Fibroblast of peridontal ligament (primary cell): ENCODE results near the gene LRP1B.
A peak's percentile ranks its signal among the peaks of the same experiment; 100 is the strongest.

Source experiments
- DNase-seq: peaks from one replicate; pipeline ENCODE4 v3.0.0-alpha.2; 2010; ENCODE audit errors: extremely low read depth

Gene LRP1B

GRCh38 chr2:141517180-141517851 lies 613.5 kb downstream of the LRP1B start:
- DNase-seq: no peak

- no peak for DNase-seq
Observed at GRCh38 chr2:141515931-141516330, 614.9 kb downstream of the LRP1B start.

- no peak for DNase-seq
Observed at GRCh38 chr2:141513853-141514252, 617.0 kb downstream of the LRP1B start.

- peak; percentile 9 for DNase-seq
Observed at GRCh38 chr2:141508806-141509595, 621.8 kb downstream of the LRP1B start.

GRCh38 chr2:141508086-141508752 lies 622.6 kb downstream of the LRP1B start:
- peak; percentile 12 for DNase-seq

- DNase-seq: no peak
Observed at GRCh38 chr2:141506135-141506534, 624.7 kb downstream of the LRP1B start.

GRCh38 chr2:141501752-141502151 lies 629.1 kb downstream of the LRP1B start:
- DNase-seq: no peak

GRCh38 chr2:141499123-141499522 lies 631.7 kb downstream of the LRP1B start:
- DNase-seq: no peak

GRCh38 chr2:141498561-141498960 lies 632.3 kb downstream of the LRP1B start:
- DNase-seq: peak; percentile 6

- DNase-seq: no peak
Observed at GRCh38 chr2:141497272-141497671, 633.5 kb downstream of the LRP1B start.

GRCh38 chr2:141496810-141497209 lies 634.0 kb downstream of the LRP1B start:
- no peak for DNase-seq

- no peak for DNase-seq
Observed at GRCh38 chr2:141493936-141494335, 636.9 kb downstream of the LRP1B start.

- no peak for DNase-seq
Observed at GRCh38 chr2:141492816-141493215, 638.0 kb downstream of the LRP1B start.

- peak; percentile 4 for DNase-seq
Observed at GRCh38 chr2:141490886-141491285, 639.9 kb downstream of the LRP1B start.

GRCh38 chr2:141482697-141483096 lies 648.1 kb downstream of the LRP1B start:
- DNase-seq: no peak

GRCh38 chr2:141475801-141476200 lies 655.0 kb downstream of the LRP1B start:
- DNase-seq: no peak

GRCh38 chr2:141468761-141469160 lies 662.1 kb downstream of the LRP1B start:
- DNase-seq: no peak

- DNase-seq: no peak
Observed at GRCh38 chr2:141467331-141467730, 663.5 kb downstream of the LRP1B start.

GRCh38 chr2:141464995-141465394 lies 665.8 kb downstream of the LRP1B start:
- DNase-seq: no peak

GRCh38 chr2:141458351-141458750 lies 672.5 kb downstream of the LRP1B start:
- no peak for DNase-seq

GRCh38 chr2:141455877-141456276 lies 674.9 kb downstream of the LRP1B start:
- DNase-seq: no peak

- no peak for DNase-seq
Observed at GRCh38 chr2:141455211-141455826, 675.5 kb downstream of the LRP1B start.
